Smooth muscle cell (in vitro differentiated cells): ENCODE measurements around the gene PISD. TPM values are rescaled to one million over a fixed set of nuclear protein-coding genes. Genes with fewer than 3 reads are reported as not detected.

Source experiments
- DNase-seq: peaks from one replicate; lab custom pipeline; 2025; ENCODE audit not compliant: unreplicated experiment; lab: John Stamatoyannopoulos, UW
- H2AFZ ChIP-seq: fragments of 200-600 bp; sonication (generic); 2 replicates; pipeline ENCODE4 v1.6.0; 2016; ENCODE audit warnings: antibody characterized with exemption, low read depth, mild to moderate bottlenecking
- H3F3A ChIP-seq: fragments of 200-600 bp; sonication (generic); 2 replicates; pipeline ENCODE4 v1.6.0; 2017; ENCODE audit warnings: antibody characterized with exemption, low read depth
- H3K27ac ChIP-seq: fragments of 200-600 bp; sonication (generic); 2 replicates; pipeline ENCODE4 v1.5.1; 2016; ENCODE audit warnings: low read depth, mild to moderate bottlenecking
- H3K27me3 ChIP-seq: fragments of 200-600 bp; sonication (generic); 2 replicates; pipeline ENCODE4 v1.6.1; 2016; ENCODE audit warnings: low read depth, mild to moderate bottlenecking
- H3K36me3 ChIP-seq: fragments of 200-600 bp; sonication (generic); 2 replicates; pipeline ENCODE4 v1.5.1; 2016; ENCODE audit warnings: low read depth
- H3K4me1 ChIP-seq: fragments of 200-600 bp; sonication (generic); 2 replicates; pipeline ENCODE4 v1.5.1; 2016; ENCODE audit warnings: low read depth
- H3K4me2 ChIP-seq: fragments of 200-600 bp; sonication (generic); 2 replicates; pipeline ENCODE4 v1.6.0; 2016; ENCODE audit warnings: mild to moderate bottlenecking
- H3K4me3 ChIP-seq: fragments of 200-600 bp; sonication (generic); 2 replicates; pipeline ENCODE4 v1.5.1; 2016; ENCODE audit warnings: mild to moderate bottlenecking
- H3K79me2 ChIP-seq: fragments of 200-600 bp; sonication (generic); 2 replicates; pipeline ENCODE4 v1.6.0; 2016; ENCODE audit warnings: low read depth, mild to moderate bottlenecking
- H3K9ac ChIP-seq: fragments of 200-600 bp; sonication (generic); 2 replicates; pipeline ENCODE4 v1.6.0; 2016; ENCODE audit warnings: low read depth
- H3K9me3 ChIP-seq: fragments of 200-600 bp; sonication (generic); replicated peaks from 2 replicates; pipeline ENCODE4 v1.5.1; 2016; ENCODE audit warnings: low read depth
- H4K20me1 ChIP-seq: fragments of 200-600 bp; sonication (generic); 2 replicates; pipeline ENCODE4 v1.6.0; 2016; ENCODE audit warnings: low read depth
- WGBS: methylation state at CpG from one replicate; pipeline ENCODE4 v1.1.7; 2016; ENCODE audit warnings: low lambda C conversion rate; 5-methylcytosine and 5-hydroxymethylcytosine counted together
- polyA plus RNA-seq: library from polyadenylated mRNA; unstranded; fragments of >200 nt; fragmentation: Nextera tagmentation; extraction: Ambion mirVana; gene quantifications from 2 replicates; pipeline ENCODE4 v1.2.1, GENCODE V29; 2016
- total RNA-seq: library from RNA; depleted of rRNA; stranded (reverse); fragments of >200 nt; gene quantifications from 2 replicates; pipeline ENCODE4 v1.2.3, GENCODE V29; 2014
- TF ChIP-seq, protein P1 (sequence below): fragments of 200-600 bp; sonication (generic); IDR thresholded peaks from 2 replicates; pipeline ENCODE4 v1.5.1; 2017; ENCODE audit warnings: borderline replicate concordance, mild to moderate bottlenecking, antibody characterized with exemption; ENCODE audit not compliant: insufficient read depth, poor library complexity, severe bottlenecking

Gene PISD
- total and polyA plus RNA-seq, 2 experiments from 2014 or later, result 15.3 to 31.6 TPM

- Histone ChIP-seq H2AFZ (no peak overlapping the region), H3K9ac (no peak overlapping the region), H3K79me2 (peaks cover 35% of the 10 kb centered on the region), H3K36me3 (no peaks in the 10 kb centered on the region), H3K27me3 (no peaks in the 10 kb centered on the region), H3K9me3 (no peaks in the 10 kb centered on the region), H3K4me3 (peak overlapping the region; percentile 84), H3K27ac (peak overlapping the region; percentile 61), H3K4me2 (peak overlapping the region; percentile 98), H3F3A (no peaks in the 10 kb centered on the region), H4K20me1 (peaks cover 66% of the 10 kb centered on the region), H3K4me1 (peaks cover 6% of the 10 kb centered on the region)
- no peak for DNase-seq
- 81% methylated on average over 9 of the region's 9 CpGs for WGBS
- TF ChIP-seq, protein P1, sequence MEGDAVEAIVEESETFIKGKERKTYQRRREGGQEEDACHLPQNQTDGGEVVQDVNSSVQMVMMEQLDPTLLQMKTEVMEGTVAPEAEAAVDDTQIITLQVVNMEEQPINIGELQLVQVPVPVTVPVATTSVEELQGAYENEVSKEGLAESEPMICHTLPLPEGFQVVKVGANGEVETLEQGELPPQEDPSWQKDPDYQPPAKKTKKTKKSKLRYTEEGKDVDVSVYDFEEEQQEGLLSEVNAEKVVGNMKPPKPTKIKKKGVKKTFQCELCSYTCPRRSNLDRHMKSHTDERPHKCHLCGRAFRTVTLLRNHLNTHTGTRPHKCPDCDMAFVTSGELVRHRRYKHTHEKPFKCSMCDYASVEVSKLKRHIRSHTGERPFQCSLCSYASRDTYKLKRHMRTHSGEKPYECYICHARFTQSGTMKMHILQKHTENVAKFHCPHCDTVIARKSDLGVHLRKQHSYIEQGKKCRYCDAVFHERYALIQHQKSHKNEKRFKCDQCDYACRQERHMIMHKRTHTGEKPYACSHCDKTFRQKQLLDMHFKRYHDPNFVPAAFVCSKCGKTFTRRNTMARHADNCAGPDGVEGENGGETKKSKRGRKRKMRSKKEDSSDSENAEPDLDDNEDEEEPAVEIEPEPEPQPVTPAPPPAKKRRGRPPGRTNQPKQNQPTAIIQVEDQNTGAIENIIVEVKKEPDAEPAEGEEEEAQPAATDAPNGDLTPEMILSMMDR, result no peak
Observed at GRCh38 chr22:31631436-31631835, 30.6 kb downstream of the PISD start.

DNA sequence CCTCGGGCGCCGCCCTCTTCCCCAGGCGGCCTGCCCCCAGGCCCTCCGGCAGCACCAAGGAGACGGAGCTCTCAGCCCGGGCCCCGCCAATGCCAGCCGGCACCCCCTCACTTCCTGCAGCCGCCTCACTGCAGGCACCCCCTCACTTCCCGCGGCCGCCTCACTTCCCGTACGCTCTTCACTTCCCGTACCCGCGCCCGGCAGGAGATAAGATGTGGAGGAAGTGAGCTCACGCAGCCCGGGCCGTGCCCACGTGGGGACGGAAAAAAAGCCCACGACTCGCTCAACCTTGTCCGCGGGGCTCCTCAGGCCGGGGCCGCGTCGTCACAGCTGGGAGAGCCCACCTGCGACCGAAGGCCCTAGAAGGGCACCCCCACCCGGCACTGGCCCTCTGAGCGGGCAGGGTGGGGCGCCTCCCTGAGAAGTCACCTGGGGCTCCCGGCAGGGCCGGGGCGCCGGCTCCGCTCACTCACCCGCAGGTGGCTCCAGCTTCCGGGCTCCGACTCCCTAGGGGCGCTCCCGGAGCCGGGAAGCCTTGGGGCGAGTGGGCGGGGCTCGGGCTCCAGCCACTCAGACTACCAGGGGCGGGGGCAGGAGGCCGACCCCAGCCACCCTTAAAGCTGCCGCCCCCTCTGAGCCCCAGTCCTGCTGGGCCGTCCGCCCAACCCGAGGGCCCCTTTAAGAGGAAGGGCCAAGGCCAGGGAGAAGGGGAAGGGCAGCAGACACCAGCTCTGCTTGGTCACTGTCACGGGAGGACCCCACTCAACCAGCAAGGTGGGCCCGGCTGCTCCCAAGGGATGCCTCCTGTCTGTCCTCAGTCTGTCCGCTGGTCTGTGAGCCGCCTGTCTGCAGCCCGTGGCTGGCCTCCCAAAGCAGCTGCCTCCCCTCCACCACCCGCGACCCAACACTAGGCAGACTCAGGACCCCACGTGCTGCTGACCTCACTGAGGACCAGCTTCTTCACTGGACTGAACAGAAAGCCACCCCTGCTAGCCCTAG lies 31.4 kb downstream of the PISD start:
- Histone ChIP-seq H2AFZ (no peak overlapping the region), H3K4me1 (peaks cover 14% of the 10 kb centered on the region), H3K4me2 (peak overlapping the region; percentile 98), H3K9me3 (no peaks in the 10 kb centered on the region), H3K27me3 (no peaks in the 10 kb centered on the region), H3K27ac (peak overlapping the region; percentile 61), H3K36me3 (no peaks in the 10 kb centered on the region), H3F3A (no peaks in the 10 kb centered on the region), H3K9ac (peak overlapping the region; percentile 80), H4K20me1 (peaks cover 68% of the 10 kb centered on the region), H3K4me3 (peak overlapping the region; percentile 84), H3K79me2 (peaks cover 42% of the 10 kb centered on the region)
- WGBS, result 2% methylated on average over 60 of the region's 65 CpGs
- TF ChIP-seq, protein P1, result no peak
- DNase-seq, result peak; percentile 68

DNA sequence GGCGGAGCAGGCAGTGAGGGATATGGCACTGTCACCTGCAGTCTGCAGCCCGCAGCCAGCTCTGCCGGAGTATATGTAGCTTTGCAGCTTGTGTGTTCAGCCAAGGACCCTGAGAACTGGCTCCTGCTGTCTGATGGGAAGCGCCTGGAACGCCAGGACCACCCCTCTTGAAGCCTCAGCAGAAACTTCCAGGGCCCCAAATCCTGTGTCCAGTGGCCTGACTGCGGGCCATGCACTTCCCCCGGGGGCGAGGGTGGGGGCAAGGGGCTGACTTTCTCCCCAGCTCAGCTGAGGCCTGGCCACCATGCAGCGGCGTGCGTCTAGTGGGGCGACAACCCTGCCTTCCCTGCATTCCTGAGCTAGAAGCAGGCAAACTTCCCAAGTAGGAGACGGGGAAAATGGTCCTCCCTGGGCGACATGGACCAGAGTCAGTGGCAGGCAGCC lies 32.3 kb downstream of the PISD start:
- H3K9me3 ChIP-seq, result no peaks in the 10 kb centered on the region

More for the DNA sequence above, 32.3 kb downstream of the PISD start:
- Histone ChIP-seq H3K4me2 (peak overlapping the region; percentile 98), H2AFZ (no peak overlapping the region), H3F3A (no peaks in the 10 kb centered on the region), H3K27ac (peak overlapping the region; percentile 61), H3K4me3 (peak overlapping the region; percentile 84), H3K9ac (peak overlapping the region; percentile 80), H3K36me3 (no peaks in the 10 kb centered on the region), H3K4me1 (peaks cover 20% of the 10 kb centered on the region), H3K27me3 (no peaks in the 10 kb centered on the region), H4K20me1 (peaks cover 73% of the 10 kb centered on the region), H3K79me2 (peaks cover 49% of the 10 kb centered on the region)
- WGBS, result 48% methylated on average over 14 of the region's 14 CpGs
- DNase-seq, result no peak
- TF ChIP-seq, protein P1, result no peak
